PC-3 (cell line): ENCODE measurements around the gene UGGT2.
"Not testable (repeated sequence)": the region's sequence is repeated elsewhere in the genome, so short reads cannot be mapped to it uniquely, and the experiment has no call there.

Experiments used
- CTCF ChIP-seq: fragments of 300-600 bp; sonication (generic); conservative IDR thresholded peaks from 2 replicates; pipeline ENCODE4 v1.5.1; 2017; ENCODE audit warnings: antibody characterized with exemption, low read depth, mild to moderate bottlenecking, low read length
- EZH2phosphoT487 ChIP-seq: fragments of 300-600 bp; sonication (generic); IDR thresholded peaks from 2 replicates; pipeline ENCODE4 v1.6.1; 2018; ENCODE audit warnings: mild to moderate bottlenecking, antibody characterized with exemption, low read length, borderline replicate concordance

- not testable (repeated sequence) for TF ChIP-seq CTCF, EZH2phosphoT487
Measured at GRCh38 chr13:95789315-95789714, 263.9 kb downstream of the UGGT2 start.
